Measurements from ENCODE around the gene ZNF396. TPM values are rescaled to one million over a fixed set of nuclear protein-coding genes. Genes with fewer than 3 reads are reported as not detected.

ZNF396 gene
- total RNA-seq, 4 donors from 2014 or later, result 2.8 to 3.9 (median 3.1) TPM

DNA sequence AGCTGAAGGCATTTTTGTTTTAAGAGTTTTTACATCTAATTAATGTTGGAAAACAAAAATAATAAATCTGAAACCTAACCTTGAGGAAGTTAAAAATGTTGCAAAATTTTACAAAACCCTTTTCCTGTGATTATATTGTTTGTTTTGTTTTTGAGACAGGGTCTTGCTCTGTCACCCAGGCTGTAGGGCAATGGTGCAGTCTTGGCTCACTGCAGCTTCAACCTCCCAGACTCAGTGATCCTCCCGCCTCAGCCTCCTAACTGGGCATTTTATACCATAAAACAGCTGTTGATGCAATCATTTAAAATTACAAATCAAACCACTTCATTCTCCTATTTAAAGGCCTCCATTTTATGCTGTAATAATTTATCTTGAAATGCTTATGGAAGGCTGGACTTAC lies 31.2 kb downstream of the ZNF396 start:
- WGBS, 2 donors, result 85 to 88% methylated on average over 1 of the region's 1 CpG

DNA sequence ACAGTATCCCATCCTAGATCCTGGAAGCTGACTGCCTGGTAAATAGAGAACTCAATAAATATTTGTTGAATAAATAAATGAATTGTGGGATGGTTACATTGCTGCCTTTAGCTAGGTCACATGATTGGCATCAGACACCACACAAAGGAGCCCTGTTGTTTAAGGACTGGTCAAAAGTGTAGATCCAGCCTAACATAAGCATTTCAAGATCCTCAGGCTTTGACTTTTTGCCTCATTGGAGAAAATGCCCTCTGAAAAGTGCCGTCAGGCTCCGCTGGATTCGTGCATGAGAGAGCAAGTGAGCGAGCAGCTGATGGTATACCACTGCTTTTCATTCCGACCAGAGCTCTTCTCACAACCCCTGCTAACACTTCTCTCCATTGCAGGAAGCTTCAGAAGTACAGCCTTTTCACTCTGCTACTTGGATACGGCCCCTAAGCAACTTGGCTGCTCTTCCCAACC lies 31.6 kb downstream of the ZNF396 start:
- Histone ChIP-seq H3K27ac (peak overlapping the region; percentile 99 to 100 (median 100)), H3K9me3 (no peaks in the 10 kb centered on the region), H3K4me1 (peaks cover 0 to 52% (median 18%) of the 10 kb centered on the region in 4 donors), H3K36me3 (peaks cover 0 to 5% (median 0%) of the 10 kb centered on the region in 3 donors), H3K4me3 (peak overlapping the region in 2 of 4 donors; percentile 13 to 85), H3K27me3 (no peaks in the 10 kb centered on the region)
- no peak for TF ChIP-seq EP300 (IDR thresholded peaks at IDR 0.05)
- WGBS, 2 donors, result 12 to 14% methylated on average over 6 of the region's 6 CpGs
- no peak for DNase-seq (ENCODE audit: low spot score in 2 of 2)

More for the DNA sequence above, 31.2 kb downstream of the ZNF396 start:
- Histone ChIP-seq H3K36me3 (peaks cover 0 to 4% (median 0%) of the 10 kb centered on the region in 3 donors), H3K27me3 (no peaks in the 10 kb centered on the region), H3K9me3 (no peaks in the 10 kb centered on the region), H3K4me3 (no peak overlapping the region), H3K4me1 (peaks cover 0 to 48% (median 18%) of the 10 kb centered on the region in 4 donors), H3K27ac (peak overlapping the region; percentile 99 to 100 (median 100))
- TF ChIP-seq POLR2A (IDR thresholded peaks at IDR 0.05), result no peak
- TF ChIP-seq, protein P1, sequence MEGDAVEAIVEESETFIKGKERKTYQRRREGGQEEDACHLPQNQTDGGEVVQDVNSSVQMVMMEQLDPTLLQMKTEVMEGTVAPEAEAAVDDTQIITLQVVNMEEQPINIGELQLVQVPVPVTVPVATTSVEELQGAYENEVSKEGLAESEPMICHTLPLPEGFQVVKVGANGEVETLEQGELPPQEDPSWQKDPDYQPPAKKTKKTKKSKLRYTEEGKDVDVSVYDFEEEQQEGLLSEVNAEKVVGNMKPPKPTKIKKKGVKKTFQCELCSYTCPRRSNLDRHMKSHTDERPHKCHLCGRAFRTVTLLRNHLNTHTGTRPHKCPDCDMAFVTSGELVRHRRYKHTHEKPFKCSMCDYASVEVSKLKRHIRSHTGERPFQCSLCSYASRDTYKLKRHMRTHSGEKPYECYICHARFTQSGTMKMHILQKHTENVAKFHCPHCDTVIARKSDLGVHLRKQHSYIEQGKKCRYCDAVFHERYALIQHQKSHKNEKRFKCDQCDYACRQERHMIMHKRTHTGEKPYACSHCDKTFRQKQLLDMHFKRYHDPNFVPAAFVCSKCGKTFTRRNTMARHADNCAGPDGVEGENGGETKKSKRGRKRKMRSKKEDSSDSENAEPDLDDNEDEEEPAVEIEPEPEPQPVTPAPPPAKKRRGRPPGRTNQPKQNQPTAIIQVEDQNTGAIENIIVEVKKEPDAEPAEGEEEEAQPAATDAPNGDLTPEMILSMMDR (IDR thresholded peaks at IDR 0.05), result no peak
- TF ChIP-seq EP300 (IDR thresholded peaks at IDR 0.05), result no peak
- DNase-seq (ENCODE audit: low spot score in 2 of 2), result no peak

- Histone ChIP-seq H3K4me1 (peaks cover 0 to 58% (median 18%) of the 10 kb centered on the region in 4 donors), H3K27me3 (no peaks in the 10 kb centered on the region), H3K27ac (peak overlapping the region; percentile 99 to 100 (median 100)), H3K4me3 (peak overlapping the region; percentile 85 to 99 (median 96)), H3K9me3 (no peaks in the 10 kb centered on the region), H3K36me3 (peaks cover 0 to 11% (median 5%) of the 10 kb centered on the region in 3 donors)
- DNase-seq (ENCODE audit: low spot score in 2 of 2), result no peak
- 32 to 37% methylated on average over 12 of the region's 12 CpGs for WGBS, 2 donors
- no peak for TF ChIP-seq POLR2A (IDR thresholded peaks at IDR 0.05)
- TF ChIP-seq, protein P1 (IDR thresholded peaks at IDR 0.05), result no peak
- TF ChIP-seq EP300 (IDR thresholded peaks at IDR 0.05), result no peak
These were observed 32.2 kb downstream of the ZNF396 start for GRCh38 chr18:35344736-35345459.

DNA sequence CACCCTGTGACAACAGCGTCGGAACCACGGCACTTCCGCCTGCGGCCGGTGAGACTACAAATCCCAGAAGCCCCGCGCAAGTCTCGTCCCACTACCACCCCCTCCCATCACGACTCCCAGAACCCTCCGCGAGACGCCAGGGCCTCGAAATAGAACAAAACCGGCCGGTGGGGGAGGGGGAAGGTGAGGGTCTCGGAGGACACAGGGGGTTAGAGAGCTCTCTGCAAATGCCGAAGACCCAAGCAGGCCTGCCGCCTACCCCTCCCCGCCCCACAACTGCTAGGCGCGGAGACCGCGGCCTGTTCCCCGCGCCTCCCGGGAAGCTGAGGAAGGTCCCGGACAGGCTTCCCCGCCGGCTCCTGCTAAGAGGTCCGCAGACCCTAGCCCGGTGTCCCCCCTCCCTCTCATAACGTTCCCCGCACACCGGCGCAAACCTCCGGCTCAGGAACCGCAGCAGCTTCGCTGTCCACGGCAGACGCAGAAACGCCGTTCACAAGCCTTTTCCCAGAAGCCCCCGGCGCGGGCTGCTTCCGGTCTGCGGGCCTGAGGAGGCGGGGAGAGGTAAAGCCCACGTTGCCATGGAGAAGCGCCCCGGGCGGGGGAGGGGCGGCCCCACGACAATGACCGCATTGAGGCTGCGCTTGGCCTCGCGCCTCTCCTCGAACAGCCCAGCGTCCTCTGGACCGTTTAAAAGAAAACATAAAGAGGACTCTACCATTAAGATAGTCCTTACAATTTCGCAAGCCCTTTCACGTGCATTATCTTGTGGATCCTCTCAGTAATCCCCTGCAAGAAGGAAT lies 33.0 kb downstream of the ZNF396 start, which contains the start of gene ZNF24:
Gene ZNF24 (minus strand): TSS at position 485 of the 800 bp plus-strand sequence. CDS start 3,770 bp downstream, outside the sequence.
- TF ChIP-seq, protein P1 (IDR thresholded peaks at IDR 0.05), result no peak
- TF ChIP-seq EP300 (IDR thresholded peaks at IDR 0.05) (peak in 1 of 2 donors; percentile 97), POLR2A (IDR thresholded peaks at IDR 0.05) (peak; percentile 66 to 87)
- no peaks in the 10 kb centered on the region for H3K27me3 ChIP-seq
- H3K9me3 ChIP-seq, result no peaks in the 10 kb centered on the region
- WGBS, 2 donors, result 0 to 1% methylated on average over 38 to 49 of the region's 64 CpGs
- H3K4me1 ChIP-seq, result peaks cover 0 to 66% (median 18%) of the 10 kb centered on the region in 4 donors
- H3K27ac ChIP-seq, result peak within 1 kb of the TSS; percentile 99 to 100 (median 100)
- H3K4me3 ChIP-seq, result peak within 1 kb of the TSS; percentile 85 to 99 (median 96)
- DNase-seq (ENCODE audit: low spot score in 2 of 2), result peak; percentile 94
- peaks cover 0 to 18% (median 12%) of the 10 kb centered on the region in 3 donors for H3K36me3 ChIP-seq

DNA sequence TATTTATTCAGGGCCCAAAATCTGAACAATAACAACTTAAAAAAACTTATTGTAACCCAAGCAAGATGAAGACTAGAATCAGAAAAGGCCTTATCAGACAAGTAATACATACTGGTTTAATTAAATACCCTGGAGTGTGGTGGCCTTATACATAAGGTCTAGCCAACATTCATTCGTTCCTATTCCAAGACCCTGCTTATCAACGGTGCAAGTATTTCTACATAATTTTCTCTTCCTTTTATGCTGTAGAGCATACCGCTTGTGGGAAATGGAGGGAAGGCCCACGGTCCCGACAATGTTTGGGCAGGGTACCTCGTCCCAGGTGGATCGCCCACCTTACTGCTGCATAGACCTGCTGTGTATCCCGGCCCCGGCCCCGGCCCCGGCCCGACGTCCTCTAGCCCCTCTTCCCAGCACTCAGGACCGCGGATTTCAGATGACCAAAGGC lies 33.6 kb downstream of the ZNF396 start:
- Histone ChIP-seq H3K4me1 (peaks cover 0 to 68% (median 18%) of the 10 kb centered on the region in 4 donors), H3K27me3 (no peaks in the 10 kb centered on the region)
- WGBS, 2 donors, result 0 to 1% methylated on average over 13 to 15 of the region's 15 CpGs

More for the DNA sequence above, 33.6 kb downstream of the ZNF396 start:
- peaks cover 2 to 25% (median 16%) of the 10 kb centered on the region in 3 donors for H3K36me3 ChIP-seq
- DNase-seq (ENCODE audit: low spot score in 2 of 2), result no peak
- TF ChIP-seq, protein P1 (IDR thresholded peaks at IDR 0.05), result no peak
- TF ChIP-seq POLR2A (IDR thresholded peaks at IDR 0.05) (no peak), EP300 (IDR thresholded peaks at IDR 0.05) (no peak)
- no peaks in the 10 kb centered on the region for H3K9me3 ChIP-seq
- peak overlapping the region; percentile 85 to 99 (median 96) for H3K4me3 ChIP-seq
- peak overlapping the region; percentile 99 to 100 (median 100) for H3K27ac ChIP-seq
